ENCODE results near the gene ZNF831. TPM values are rescaled to one million over a fixed set of nuclear protein-coding genes. Genes with fewer than 3 reads are reported as not detected.

ZNF831 gene
- polyA plus RNA-seq, 5 donors, result 0.13 to 0.15 (median 0.15) TPM

- DNase-seq, result no peak
These were observed 51.3 kb downstream of the ZNF831 start for GRCh38 chr20:59214606-59215547.

DNA sequence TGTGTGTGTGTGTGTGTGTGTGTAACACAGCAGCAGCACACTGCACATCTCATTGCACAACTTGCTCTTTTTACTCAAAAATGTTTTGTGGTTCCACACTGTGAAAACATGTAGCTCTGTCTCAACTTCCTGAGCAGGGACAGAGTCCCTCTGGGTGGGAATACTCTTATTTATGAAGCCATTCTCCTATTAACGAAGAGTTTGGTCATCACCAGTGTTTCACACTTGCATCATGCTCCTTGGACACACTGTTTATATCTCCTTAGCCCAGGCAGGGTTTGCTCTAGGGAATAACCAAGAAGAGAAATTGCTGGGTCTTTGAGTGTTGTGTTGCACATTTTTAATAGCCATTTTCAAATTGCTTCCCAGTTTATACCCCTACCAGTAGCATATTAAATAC, 53.6 kb downstream of the ZNF831 start:
- DNase-seq, result no peak

DNA sequence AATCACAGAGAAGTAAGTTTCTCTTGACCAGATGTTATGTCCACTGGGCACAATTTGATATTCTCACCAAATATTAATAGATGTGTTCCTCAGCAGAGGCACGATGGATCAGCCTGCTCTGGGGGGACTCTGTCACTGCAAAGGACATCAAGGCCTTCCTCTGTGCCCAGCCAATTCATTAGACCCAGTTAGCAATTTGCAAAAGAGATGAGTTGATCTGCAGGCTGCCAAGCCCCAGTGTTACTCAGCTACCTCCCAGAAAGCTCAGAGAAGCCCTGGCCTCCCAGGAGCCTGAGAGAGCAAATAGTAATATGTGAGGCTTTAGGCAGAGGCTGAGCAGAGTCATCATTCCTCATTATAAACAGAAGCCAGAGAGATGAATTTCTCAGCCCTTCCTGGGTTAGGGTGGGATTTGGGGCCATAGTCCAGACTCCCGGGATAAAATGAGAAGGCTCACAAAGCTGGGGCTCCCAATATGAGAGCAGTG, 54.2 kb downstream of the ZNF831 start:
- no peak for DNase-seq

GRCh38 chr20:59219211-59219610, 55.6 kb downstream of the ZNF831 start:
- DNase-seq, result no peak

DNA sequence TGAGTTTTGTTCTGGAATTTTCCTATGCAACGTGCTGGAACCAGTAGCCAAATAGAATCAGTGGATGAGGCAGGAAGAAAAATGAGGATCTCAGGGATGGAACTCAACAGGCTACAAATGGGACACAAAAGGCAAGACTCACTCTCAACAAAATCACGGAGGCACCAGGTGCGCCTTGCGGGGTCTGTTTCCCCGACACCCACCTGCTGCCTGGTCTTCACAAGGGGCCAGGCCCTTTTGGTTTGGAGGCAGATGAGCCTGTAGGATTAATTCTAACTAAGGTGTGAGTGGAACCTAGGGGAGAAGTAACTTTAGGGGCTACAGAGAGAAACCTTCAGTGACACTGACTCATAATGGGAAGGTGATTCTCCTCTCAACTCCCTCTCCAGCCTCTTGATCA, 56.5 kb downstream of the ZNF831 start:
- no peak for DNase-seq

GRCh38 chr20:59221049-59221706, 57.6 kb downstream of the ZNF831 start:
- no peak for DNase-seq

DNA sequence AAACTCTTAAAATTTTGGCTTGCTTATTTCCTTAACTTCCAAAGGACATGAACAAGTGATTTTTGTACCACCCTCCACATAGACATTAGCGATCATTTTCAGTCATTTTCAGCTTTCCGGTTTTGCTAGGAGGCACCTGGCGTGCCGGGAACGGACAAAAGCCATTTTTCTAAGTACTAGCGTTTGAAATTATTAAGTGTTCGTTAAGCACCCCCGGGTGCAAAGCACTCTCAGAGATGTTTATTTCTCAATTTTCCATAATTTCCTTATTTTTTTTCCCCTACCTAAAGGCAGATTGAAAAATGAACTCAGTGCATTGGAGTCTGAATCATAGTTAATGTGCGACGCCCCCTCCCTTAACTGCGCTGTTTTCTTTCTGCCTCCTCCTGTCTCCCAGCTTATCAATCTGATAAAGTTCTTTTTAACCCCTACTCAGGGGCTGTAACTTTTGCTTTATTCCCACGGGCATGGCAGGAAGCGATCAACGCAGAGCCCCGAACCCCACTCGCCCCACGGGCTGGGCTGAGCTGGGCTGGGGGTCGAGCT, 58.2 kb downstream of the ZNF831 start:
- peak in 1 of 2 donors; percentile 18 for DNase-seq

DNA sequence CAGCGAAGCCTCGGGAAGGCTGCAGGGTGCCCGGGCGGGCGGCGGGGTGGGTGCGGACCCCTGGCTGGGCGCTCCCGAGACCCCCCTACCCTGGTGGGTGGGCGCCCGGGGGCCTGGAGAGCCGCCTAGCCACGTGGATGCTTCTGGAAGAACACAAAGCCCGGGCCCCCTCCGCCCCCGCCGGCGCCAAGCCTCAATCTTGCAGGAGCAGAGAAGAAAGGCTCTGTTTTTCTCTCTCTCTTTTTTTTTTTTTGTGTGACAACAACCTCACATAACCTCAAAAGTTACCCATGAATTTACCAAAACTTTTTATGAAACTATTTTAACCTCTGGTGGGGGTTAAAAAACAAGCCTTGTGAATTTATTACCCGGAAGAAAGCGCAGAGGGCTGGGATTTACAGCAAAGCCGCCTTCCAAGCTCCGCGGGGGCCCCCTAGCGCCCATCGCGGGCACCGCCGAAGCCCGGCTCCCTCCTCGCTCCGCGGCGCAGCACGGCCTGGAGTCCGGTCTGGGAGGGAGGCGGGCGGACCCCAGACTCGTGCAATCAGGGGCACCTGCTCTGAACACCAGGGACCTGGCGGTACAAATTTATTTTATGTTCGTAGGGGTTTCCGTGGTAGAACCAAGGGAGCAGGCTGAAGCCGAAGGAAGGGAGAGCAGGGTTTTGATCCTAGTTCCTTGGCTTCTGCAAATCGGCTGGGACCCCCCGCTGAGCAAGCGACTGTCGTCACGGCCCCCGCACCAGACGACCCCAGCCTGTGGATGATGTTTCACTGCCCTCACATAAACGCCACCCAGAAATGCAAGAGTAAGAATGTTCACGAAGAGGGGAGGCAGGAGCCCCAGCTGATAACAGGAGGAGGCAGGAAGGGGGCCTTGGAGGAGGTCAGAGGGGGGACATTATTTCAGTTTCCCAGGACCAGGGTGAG, 58.9 kb downstream of the ZNF831 start:
- peak; percentile 72 for DNase-seq

DNA sequence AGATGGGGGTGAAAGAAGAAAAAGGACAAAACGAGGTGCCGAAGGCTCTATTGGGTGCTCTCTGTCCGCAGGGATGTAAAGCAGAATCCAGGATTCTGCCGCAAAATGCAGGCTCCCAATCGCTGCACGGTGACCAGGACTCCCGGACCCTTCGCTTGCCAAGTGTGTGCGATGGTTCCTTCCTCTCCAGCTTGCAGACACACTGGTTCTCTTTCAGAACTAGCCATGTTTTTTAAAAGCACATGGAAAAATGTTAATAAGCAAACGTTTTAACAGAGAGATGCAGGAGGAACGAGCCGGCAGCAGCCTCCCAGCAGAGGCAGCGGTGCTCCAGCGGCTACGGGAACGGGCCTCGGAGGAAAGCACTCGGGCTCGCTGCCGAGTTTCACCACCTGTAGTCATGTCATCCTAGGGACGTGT, 59.6 kb downstream of the ZNF831 start:
- peak in 1 of 2 donors; percentile 13 for DNase-seq

DNA sequence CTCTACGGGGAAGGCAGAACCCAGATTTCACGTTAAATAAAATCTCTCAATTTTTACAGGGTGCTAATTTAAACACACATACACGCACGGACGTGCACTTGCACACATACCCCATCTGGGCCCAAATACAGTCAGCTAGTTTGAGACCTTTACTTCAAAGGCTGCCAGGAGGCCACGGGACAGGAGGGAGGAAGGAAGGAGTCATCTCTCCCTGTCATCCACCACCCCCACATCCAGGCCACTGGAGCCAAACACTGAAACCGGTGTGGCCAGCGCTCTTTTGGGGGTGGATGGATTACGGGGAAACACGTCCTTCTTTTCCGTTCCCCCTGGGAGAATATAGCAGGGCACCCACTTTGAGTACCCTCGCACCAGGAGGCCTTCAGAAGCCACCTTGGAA, 60.1 kb downstream of the ZNF831 start:
- no peak for DNase-seq

GRCh38 chr20:59224236-59224635, 60.6 kb downstream of the ZNF831 start:
- no peak for DNase-seq

GRCh38 chr20:59230385-59230784, 66.8 kb downstream of the ZNF831 start:
- no peak for DNase-seq

GRCh38 chr20:59231124-59231804, 67.6 kb downstream of the ZNF831 start:
- DNase-seq, result no peak

GRCh38 chr20:59232618-59233017, 69.0 kb downstream of the ZNF831 start:
- DNase-seq, result no peak

GRCh38 chr20:59235226-59235625, 71.6 kb downstream of the ZNF831 start:
- DNase-seq, result no peak

GRCh38 chr20:59240006-59240405, 76.4 kb downstream of the ZNF831 start:
- DNase-seq, result no peak

DNA sequence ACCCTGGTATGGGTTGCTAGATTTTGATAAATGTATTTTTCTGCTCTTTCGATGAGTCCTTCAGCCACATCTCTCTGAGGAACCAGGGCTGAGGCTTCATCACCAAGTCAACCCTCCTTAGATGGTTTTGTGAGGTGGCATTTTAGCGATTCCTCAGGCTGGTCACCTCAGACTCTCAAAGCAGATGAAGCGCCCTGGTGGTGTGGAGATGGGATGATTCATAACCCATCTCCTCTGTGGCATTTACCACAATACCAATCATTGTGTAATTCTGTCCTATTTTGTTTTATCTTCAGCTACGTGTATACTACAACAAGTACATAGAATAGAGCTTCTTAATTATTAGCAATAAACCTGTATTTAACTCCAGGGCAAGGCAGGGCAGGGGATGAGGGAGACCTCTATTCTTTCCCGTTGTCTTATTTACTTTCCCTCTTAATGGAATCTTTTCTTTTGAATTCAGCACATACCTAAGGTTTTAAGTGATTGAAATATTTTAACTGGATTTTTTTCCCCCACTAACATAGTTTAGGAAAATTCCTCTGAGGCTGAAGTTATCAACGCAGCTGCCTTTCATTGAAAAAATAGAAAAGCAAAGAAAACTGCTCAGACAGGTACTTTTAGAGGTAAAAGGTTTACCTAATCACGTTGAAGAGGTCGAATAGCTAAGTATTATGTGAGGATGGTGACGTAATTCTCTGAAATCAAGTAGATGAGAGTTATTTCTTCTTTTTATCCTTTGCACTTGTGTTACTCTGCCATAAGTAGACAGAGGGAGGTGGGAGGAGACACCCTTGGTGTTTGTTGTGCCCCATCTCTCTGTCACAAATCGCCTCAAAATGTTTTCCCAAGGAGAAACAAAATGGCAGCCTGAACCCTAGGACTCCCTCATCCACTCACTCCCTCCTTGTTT, 79.3 kb downstream of the ZNF831 start:
- peak; percentile 20 to 21 for DNase-seq

DNA sequence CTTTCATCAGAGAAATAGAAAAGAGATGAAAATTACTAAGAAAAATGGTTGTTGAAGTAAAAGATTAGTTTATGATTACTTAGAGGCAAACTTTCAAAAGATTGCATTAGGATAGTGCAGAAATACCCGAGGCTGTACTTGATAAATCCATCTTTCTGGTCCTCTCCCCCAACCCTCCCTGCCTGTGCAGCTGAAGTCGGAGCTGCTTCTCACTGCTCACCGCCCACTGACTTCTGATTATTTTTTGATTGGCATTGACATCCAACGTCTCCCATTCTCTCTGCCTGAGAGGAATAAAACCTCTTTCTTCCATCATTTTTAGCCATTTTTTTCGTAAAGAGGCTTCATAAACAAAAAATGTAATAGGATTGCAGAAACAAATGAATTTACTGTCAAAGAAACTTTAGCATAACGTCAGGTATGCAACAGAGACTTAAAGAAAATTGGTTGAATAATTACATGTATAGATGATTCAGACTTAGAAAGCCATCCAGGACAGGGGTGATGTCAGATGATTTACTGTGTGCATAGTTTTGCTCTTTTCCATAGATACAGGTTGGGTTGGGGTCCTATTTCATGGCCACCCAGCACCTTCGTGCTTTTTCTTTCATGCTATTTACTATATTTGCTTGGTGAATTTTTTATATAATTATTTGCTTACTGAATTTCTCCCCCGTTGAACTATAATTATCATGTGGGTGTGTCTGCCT, 83.2 kb downstream of the ZNF831 start:
- no peak for DNase-seq

Measured in right lung (tissue), 5 donors.